GM23338 (cell line): ENCODE data around the gene CFAP90.

ENCODE experiments used
- CREB1 ChIP-seq: fragments of 250-450 bp; sonication (Bioruptor Pico); IDR thresholded peaks from 2 replicates; pipeline ENCODE4 v1.5.0; 2020; ENCODE audit warnings: low read depth, mild to moderate bottlenecking, moderate library complexity
- CTCF ChIP-seq, 2 experiments: fragments of 200-600 bp in 1 of 2; sonication (generic) in 1 of 2; conservative IDR thresholded peaks; 2 replicates each; pipeline versions ENCODE4 v1.5.1 to v1.6.1; 2016 to 2017; ENCODE audit warnings: antibody characterized with exemption in 2 of 2, low read depth in 2 of 2, mild to moderate bottlenecking in 2 of 2, moderate library complexity in 1 of 2
- EZH2 ChIP-seq: fragments of 200-600 bp; sonication (generic); IDR thresholded peaks from one replicate; pipeline ENCODE4 v1.8.0; 2017; ENCODE audit warnings: antibody characterized with exemption, mild to moderate bottlenecking, low read depth; ENCODE audit not compliant: unreplicated experiment
- EZH2phosphoT487 ChIP-seq: fragments of 200-600 bp; sonication (generic); IDR thresholded peaks from one replicate; pipeline ENCODE4 v1.8.1; 2018; ENCODE audit warnings: antibody characterized with exemption; ENCODE audit not compliant: unreplicated experiment
- POLR2AphosphoS5 ChIP-seq: IDR thresholded peaks from 2 replicates; pipeline ENCODE4 v1.6.1; 2016; ENCODE audit warnings: antibody characterized with exemption, low read depth

- TF ChIP-seq EZH2phosphoT487 = no peak
- no peak for TF ChIP-seq POLR2AphosphoS5
- TF ChIP-seq CTCF (conservative IDR thresholded peaks at IDR 0.05; ENCODE audit: low read depth in 2 of 2) = no peak
- TF ChIP-seq CREB1 (CRISPR knock-in tag) = no peak
- TF ChIP-seq EZH2 = no peak
Measured at GRCh38 chr5:7888901-7889300, 38.0 kb upstream of the CFAP90 start.
